ENCODE results near the gene ZNF397.
A peak's percentile ranks its signal among the peaks of the same experiment; 100 is the strongest.

The ZNF397 gene

GRCh38 chr18:35246831-35247230, 6.0 kb downstream of the ZNF397 start:
- no peak for DNase-seq (ENCODE audit: low read depth)

- no peak for DNase-seq (ENCODE audit: low read depth)
Observed at GRCh38 chr18:35247412-35248249, 6.8 kb downstream of the ZNF397 start.

DNA sequence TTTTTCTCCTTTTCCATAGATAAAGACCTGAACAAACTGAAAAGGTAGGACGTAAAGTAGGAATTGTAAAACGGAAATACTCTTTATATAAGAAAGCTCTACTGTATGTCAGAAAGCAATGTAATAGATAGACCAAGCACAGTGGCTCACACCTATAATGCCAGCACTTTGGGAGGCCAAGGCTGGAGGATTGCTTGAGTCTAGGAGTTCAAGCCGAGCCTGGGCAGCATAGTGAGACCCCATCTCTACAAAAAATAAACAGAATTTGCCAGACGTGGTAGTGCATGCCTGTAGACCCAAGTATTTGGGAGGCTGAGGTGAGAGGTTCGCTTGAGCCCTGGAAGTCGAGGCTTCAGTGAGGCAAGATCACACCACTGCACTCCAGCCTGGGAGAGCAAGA, 7.6 kb downstream of the ZNF397 start:
- no peak for DNase-seq (ENCODE audit: low read depth)

DNA sequence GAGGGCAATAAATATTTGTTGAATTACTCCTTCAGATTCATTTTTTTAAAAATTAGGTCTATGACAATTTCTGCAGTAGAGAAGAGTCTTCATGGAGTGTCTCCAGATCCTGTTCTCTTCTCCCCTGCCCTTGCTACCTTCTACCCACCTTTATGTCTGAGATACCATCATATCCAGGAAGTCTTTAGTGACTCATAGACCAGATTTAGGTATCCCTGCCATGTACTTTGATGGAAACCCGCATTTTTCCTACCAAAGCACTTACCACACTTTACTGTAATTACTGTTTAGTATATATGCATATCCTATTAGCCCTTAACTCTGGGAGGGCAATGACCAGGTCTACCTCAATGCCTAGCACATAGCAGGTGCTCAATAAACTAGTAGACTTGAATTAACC, 11.6 kb downstream of the ZNF397 start:
- no peak for DNase-seq (ENCODE audit: low read depth)

GRCh38 chr18:35253655-35254287, 12.9 kb downstream of the ZNF397 start:
- DNase-seq (ENCODE audit: low read depth), result no peak

DNA sequence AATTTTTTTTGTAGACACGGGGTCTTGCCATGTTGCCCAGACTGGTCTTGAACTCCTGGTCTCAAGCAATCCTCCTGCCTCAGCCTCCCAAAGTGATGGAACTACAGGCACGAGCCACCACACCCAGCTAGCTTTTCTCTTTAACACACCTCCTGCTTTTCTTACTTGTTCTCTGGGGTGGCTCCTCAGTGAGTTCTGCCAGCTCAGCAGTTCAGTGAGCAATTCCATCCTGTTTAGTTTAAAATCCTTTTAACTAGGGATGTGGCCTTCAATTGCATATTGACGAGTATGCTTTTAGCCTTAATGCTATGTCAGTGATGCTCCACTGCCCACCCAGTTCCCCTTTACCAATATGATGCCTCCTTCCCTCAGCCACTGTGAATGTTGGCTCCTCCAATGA, 16.1 kb downstream of the ZNF397 start:
- DNase-seq (ENCODE audit: low read depth), result no peak

DNA sequence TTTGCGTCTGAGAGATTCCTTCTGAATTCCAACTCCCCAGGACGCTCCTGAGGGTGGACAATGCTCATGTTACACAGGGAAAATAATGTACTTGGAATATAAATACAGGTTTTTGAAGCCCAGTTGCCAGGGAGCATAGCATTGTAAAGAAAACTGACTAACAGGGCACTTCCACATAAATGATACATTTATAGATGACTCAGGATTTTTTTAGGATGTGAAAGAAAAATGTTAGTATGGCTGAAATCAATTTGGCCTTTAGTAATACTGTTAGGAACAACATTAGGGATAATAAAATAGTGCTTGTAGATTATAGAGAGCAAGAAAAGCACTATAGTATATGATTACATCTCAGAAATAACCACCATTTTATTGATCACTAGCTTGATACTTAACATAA, 23.6 kb downstream of the ZNF397 start:
- DNase-seq (ENCODE audit: low read depth), result no peak

DNA sequence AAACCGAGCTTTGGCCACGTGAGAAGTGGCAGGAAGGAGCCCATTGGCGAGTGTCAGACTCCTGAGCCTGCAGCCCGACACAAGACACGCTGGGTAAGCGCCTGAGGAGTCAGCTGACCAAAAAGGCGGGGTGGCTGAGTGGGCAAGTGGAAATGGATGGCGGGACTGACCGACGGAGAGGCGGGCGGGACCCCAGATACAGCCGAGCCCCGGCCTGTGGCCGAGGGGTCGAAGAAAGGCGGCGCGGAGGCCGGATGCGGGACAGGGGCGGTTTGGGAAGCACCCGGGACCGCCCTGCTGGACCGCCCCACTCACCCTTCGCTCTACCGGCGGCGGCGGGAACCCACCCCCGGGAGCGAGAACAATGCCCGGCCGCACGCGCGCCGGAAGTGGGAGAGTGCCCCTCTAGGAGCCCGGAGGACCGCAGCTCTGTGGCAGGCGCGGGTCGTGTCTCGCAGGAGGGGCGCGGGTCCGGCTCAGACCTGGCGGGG, 26.4 kb downstream of the ZNF397 start:
- DNase-seq (ENCODE audit: low read depth), result peak; percentile 22

DNA sequence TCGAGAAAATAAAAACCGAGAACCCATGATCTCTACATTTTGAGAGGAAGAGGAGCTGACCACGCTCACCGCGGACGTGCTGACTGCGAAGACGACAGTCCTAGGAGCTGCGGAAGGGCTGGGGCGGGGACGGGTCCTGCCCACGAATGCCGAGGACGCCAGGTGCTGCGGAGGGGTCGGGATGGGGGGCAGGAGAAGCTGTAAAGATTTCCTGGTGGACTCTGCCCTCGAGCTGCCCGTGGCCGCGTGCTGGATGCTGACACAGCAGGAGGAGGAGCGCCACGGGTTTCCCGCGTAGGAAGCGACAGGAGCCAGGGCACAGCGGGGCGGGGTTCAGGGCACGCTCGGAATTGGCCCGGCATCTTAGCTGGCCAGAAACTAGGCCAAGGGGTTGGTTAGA, 27.0 kb downstream of the ZNF397 start:
- DNase-seq (ENCODE audit: low read depth), result no peak

GRCh38 chr18:35268821-35269220, 28.0 kb downstream of the ZNF397 start:
- no peak for DNase-seq (ENCODE audit: low read depth)

- no peak for DNase-seq (ENCODE audit: low read depth)
Observed at GRCh38 chr18:35271656-35272055, 30.8 kb downstream of the ZNF397 start.

DNA sequence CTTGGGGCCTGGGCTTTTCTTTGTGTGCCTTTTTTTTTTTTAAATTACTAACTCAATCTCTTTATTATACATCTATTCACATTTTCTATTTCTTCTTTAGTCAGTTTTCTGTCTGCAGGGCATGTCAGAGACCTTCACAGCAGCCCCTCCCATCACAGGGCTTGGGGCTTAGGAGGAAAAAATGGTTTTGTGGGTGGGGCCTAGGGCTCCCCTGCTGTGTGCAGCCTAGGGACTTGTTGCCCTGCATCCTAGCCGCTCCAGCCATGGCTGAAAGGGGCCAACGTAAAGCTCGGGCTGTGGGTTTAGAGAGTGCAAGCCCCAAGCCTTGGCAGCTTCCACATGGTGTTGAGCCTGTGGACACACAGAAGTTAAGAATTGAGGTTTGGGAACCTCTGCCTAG, 35.4 kb downstream of the ZNF397 start:
- DNase-seq (ENCODE audit: low read depth), result no peak

GRCh38 chr18:35277633-35278032, 36.8 kb downstream of the ZNF397 start:
- DNase-seq (ENCODE audit: low read depth), result no peak

DNA sequence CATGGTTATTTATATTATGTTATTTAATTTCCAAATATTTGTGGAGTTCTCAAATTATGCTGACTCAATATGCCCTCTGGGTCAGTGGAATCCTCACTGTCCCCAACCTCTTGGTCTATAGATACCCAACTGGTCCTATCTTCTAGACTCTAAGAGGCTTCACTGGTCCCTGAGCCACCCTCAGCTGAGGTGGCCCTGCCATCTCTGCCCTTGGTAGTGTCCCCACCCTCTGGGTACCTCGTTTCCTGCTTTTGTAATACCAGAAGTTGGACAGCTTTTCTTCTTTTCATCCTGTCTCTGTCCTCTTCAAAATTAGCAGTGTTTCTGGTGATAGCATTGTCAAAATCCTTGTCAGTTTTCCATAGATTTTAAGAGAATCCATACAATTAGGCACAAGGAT, 37.3 kb downstream of the ZNF397 start:
- DNase-seq (ENCODE audit: low read depth), result no peak

DNA sequence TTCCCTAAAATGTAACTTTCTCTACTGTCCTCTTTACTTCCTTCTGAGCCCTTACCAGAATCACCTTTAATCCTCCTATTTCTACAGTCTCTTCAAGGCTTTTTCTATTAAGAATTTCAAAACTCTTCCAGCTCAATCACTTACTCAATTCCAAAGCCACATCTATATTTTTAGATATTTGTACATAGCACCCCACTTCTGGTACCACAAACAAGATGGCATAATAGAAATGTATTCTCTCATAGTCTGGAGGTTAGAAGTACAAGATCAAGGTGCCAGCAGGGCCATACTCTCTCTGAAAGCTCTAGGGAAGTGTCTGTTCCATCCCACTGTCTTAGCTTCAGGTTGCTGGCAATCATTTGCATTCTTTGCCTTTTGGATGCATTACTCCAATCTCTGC, 38.1 kb downstream of the ZNF397 start:
- DNase-seq (ENCODE audit: low read depth), result no peak

DNA sequence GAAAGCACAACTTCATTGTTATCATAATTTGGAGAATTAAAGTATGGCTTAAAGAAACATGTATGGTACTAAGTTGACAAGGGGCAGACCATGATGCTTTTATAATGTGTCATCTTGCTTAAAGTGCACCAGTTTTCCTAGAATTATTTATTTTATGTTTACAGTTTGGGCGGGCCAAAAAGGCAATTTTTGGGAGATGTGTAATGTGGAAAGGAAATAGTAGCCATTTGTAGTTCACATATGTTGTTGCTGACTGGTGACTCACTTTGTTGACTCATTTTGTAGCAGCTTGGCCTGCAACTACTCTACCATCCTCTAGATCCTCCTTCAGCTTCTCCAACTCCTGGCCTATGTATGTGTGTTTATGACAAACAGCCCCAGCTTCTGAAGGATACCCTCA, 41.5 kb downstream of the ZNF397 start:
- DNase-seq (ENCODE audit: low read depth), result peak; percentile 50

DNA sequence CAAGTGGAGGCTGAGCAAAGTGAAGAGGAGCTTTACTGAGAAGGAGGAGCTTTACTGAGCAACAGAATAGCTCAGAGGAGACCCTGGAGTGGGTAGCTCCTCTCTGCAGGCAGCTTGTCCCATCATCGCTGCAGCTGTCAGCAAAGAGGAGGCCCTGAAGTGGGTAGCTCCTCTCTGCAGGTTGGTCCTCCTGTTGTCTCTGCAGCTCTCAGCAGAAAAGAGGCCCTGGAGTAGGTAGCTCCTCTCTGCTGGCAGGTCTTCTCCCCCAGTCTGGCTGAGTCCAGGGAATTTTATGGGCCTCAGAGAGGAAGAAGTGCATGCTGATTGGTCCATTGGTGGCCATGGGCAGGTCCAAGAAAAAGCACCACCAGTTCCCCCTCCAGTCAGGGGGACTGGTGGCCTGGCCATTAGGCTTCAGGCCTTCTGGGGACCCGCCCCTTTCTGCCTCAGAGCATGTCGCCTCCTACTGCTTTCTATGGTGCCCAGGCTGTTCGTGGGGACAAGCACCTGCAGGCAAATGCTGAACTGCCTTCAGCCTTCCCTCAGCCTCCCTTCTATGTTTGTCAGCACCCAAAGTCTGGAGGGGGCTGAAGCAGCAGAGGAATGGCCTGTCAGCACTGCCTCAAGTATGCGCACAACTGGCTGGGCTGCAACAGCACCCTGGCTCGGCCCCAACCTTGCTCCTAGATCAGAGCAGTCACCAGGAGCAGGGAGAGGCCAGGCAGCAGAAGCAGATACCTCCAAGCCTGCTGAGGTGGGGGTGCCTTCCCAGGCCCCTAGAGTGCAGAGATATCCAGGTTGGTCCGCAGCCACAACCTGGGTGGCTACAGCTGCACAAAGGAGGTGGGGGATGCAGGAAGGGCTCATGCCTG, 43.3 kb downstream of the ZNF397 start:
- DNase-seq (ENCODE audit: low read depth), result no peak

GRCh38 chr18:35284841-35285240, 44.0 kb downstream of the ZNF397 start:
- DNase-seq (ENCODE audit: low read depth), result no peak

GRCh38 chr18:35289293-35289692, 48.5 kb downstream of the ZNF397 start:
- no peak for DNase-seq (ENCODE audit: low read depth)

DNA sequence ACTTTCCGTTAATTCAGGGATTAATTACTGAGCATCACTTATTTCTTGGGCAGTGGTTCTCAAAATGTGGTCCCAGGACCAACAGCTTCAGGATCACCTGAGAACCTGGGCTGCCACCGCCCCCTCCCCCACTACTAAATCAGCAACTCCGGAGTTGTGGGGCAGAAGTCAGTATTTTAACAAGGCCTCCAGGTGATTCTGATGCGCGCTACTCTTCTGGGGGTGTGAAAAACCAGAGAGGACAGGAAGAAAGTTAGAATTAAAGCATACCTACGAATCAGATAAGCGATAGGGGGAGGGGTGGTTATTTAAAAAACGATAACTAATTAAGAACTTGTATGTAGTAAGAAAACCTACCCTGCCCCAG, 48.9 kb downstream of the ZNF397 start:
- no peak for DNase-seq (ENCODE audit: low read depth)

DNA sequence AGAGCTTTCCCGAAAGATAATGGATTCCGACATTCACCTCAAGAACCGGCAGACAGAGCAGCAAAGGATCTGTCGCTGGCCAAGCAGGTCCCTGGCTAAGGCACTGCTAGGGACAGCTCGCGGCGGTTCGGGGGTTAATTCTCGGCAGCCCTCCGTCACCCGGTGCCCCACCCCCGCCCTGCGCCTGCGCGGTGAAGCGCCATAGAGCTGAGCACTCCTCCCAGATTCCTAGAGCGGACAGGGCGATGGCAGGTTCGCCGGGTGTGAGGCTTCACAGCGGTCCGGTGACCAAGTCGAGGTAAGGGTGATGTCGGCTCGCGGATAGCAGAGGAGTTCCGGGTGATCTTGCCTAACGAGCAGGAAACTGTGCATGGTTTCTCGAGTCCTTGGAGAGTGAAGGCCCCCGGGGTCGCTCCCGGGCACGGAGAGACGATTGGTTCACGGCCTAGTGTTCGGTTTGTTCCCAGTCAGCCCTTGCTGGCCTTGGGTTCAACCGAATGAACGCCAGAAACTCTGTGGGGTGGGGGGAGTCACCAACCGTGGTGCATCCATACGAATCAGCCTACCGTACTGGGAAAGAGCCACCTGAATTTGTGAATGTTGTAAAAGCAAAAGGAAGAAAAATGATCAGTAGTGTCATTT, 49.4 kb downstream of the ZNF397 start, which contains the start of gene ZSCAN30:
Gene ZSCAN30 (minus strand): TSS at position 136 of the 642 bp plus-strand sequence. CDS start 25,877 bp downstream, outside the sequence.
- peak; percentile 86 for DNase-seq (ENCODE audit: low read depth)

DNA sequence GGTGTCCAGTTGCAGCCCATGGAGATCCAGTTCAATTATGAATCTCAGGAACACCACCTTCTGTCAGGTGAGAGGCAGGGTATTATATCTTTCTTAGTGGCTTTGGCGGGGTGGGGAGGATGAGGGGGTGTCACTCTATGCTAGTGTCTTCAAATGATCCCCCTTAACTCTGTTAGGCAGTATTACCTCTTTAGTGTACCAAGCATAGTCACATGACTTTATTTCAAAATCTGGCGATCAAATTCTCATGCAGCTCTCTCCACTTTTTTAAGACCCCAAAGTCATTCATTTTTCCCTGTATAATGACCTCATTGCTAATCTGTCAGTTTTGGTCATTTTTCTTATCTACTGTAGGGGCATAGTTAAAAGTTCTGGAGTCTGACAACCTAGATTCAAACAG, 50.3 kb downstream of the ZNF397 start:
- no peak for DNase-seq (ENCODE audit: low read depth)

Data from fibroblast of the conjunctiva (primary cell).